CD8-positive, alpha-beta memory T cell (primary cell): Measurements from ENCODE around the gene MAP2K3. TPM values are rescaled to one million over a fixed set of nuclear protein-coding genes. Genes with fewer than 3 reads are reported as not detected.

Experiments used
- CTCF ChIA-PET: fragments of 350-600 bp; sonication (Branson Sonifier 250); formaldehyde crosslinking; loops from one replicate; lab custom pipeline; 2021; ENCODE audit warnings: antibody characterized with exemption; lab: Charles Lee
- POLR2A ChIA-PET: fragments of 350-600 bp; sonication (Branson Sonifier 250); formaldehyde crosslinking; loops from one replicate; lab custom pipeline; 2021; ENCODE audit warnings: antibody characterized with exemption; lab: Charles Lee
- DNase-seq, 5 donors: peaks; one replicate each; pipeline versions ENCODE4 v3.0.0 to v3.0.0-alpha.2; 2020 to 2022; ENCODE audit warnings: mixed read lengths in 1 of 5
- H3K27ac ChIP-seq: one replicate; pipeline ENCODE4 v1.7.0; 2013; ENCODE audit warnings: low read depth, mild to moderate bottlenecking, low read length, moderate library complexity
- H3K27me3 ChIP-seq: 2 replicates; pipeline ENCODE4 v1.7.0; 2013; ENCODE audit warnings: low read length, mild to moderate bottlenecking; ENCODE audit not compliant: insufficient read depth, poor library complexity, severe bottlenecking
- H3K36me3 ChIP-seq: 2 replicates; pipeline ENCODE4 v1.7.0; 2013; ENCODE audit warnings: mild to moderate bottlenecking, low read length, moderate library complexity; ENCODE audit not compliant: insufficient read depth
- H3K4me1 ChIP-seq: 2 replicates; pipeline ENCODE4 v1.7.0; 2013; ENCODE audit warnings: mild to moderate bottlenecking, low read length, moderate library complexity; ENCODE audit not compliant: insufficient read depth
- H3K4me3 ChIP-seq: 2 replicates; pipeline ENCODE4 v1.7.0; 2013; ENCODE audit warnings: mild to moderate bottlenecking, low read length
- H3K9me3 ChIP-seq: 2 replicates; pipeline ENCODE4 v1.7.0; 2013; ENCODE audit warnings: mild to moderate bottlenecking, low read length
- H3K27ac Mint-ChIP-seq, 8 donors: one replicate each; pipeline ENCODE4 v1.8.0; 2020 to 2021; ENCODE audit warnings: mixed read lengths in 8 of 8, mild to moderate bottlenecking in 6 of 8, inconsistent platforms in 3 of 8, moderate library complexity in 3 of 8
- H3K27me3 Mint-ChIP-seq, 2 donors: one replicate each; pipeline ENCODE4 v1.8.0; 2020 to 2021; ENCODE audit warnings: mixed read lengths in 2 of 2, mild to moderate bottlenecking in 1 of 2, moderate library complexity in 1 of 2
- H3K36me3 Mint-ChIP-seq, 3 donors: one replicate each; pipeline ENCODE4 v1.8.0; 2020 to 2021; ENCODE audit warnings: mixed read lengths in 3 of 3, inconsistent platforms in 1 of 3, mild to moderate bottlenecking in 1 of 3
- H3K4me1 Mint-ChIP-seq, 3 donors: one replicate each; pipeline ENCODE4 v1.8.0; 2020 to 2021; ENCODE audit warnings: mixed read lengths in 3 of 3, inconsistent platforms in 1 of 3, mild to moderate bottlenecking in 1 of 3
- H3K4me3 Mint-ChIP-seq, 7 donors: one replicate each; pipeline ENCODE4 v1.8.0; 2020 to 2021; ENCODE audit warnings: mixed read lengths in 7 of 7, mild to moderate bottlenecking in 6 of 7, moderate library complexity in 4 of 7, inconsistent platforms in 2 of 7
- H3K9me3 Mint-ChIP-seq, 5 donors: one replicate each; pipeline ENCODE4 v1.8.0; 2020 to 2022; ENCODE audit warnings: mixed read lengths in 5 of 5, mild to moderate bottlenecking in 3 of 5, moderate library complexity in 2 of 5, inconsistent platforms in 1 of 5
- polyA plus RNA-seq: library from polyadenylated mRNA; unstranded; fragments of 300-500 nt; fragmentation: Illumina TruSeq; gene quantifications from one replicate; pipeline ENCODE4 v1.2.3, GENCODE V29; 2021
- total RNA-seq, 2 experiments: library from RNA; stranded (reverse); gene quantifications; one replicate each; pipeline ENCODE4 v1.2.3, GENCODE V29; 2021

Gene MAP2K3
- total and polyA plus RNA-seq, 3 experiments from 2014 or later: 99.8 to 150 (median 139) TPM

DNA sequence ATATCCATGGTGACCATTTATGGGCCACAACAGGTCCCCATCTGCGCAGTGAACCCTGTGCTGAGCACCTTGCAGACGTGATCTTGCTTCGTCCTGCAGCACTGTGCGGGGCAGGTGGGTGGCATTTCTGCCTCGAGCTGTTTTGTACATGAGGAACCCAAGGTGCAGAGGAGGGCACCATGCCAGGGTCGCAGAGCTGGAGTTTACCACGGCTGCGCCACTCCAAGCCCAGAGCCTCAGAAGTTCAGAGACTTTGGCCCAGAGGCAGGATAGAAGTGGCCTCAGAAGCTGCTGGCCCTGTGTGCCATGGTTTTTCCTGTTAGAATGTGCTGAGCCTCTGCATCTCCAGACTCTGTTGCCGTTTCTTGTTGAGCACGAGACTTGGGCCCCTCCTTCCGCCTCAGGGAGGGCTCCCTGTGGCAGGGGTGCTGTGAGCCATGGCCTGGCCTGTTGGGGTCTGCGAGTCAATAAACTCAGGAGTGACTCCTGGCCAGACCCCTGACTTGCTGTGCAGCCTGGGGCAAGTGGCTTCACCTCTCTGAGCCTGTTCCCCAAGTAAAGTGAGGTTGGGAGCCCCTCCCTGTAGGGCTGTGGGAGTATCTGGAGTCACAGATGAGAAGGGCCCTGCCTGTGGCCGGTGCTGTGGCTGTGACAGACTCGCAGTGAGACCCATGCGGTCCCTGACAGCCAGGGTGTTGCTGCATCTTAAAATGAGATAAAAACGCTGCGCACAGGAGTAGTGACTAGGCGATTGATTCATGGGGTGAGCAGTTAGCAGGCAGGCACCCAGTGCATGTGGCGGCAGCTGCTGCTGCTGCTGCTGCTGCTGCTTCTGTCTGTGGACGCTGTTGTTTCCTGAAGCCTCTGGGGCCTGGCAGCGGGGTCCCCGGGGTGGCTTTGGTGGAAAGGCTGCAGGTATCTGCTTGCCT lies 11.8 kb downstream of the MAP2K3 start:
- H3K36me3 ChIP-seq: peaks cover 22% of the 10 kb centered on the region
- POLR2A ChIA-PET: no interaction called here

DNA sequence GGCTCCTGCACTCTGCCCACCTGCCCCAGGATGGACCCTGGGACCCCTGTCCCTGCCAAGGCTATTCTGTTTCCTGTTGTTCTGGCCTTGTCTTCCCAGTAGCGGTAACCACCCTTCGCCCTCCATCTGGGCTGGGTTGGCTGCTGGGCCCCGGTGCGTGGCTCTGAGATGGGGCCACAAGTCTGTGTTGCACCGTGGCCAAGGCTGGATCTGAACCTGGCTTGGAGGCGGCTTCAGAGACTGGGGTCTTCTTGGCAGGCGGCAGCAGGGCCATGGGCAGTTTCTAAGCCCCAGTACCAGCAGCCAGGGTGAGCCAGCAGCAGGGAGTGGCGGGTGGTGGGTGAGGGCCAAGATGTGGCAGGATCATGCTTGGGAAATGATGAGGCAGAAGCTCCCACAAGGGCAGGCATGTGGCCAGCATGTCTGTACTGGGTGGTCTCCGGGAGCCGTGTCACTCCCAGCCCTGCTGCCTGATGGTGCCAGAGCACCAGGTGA lies 12.6 kb downstream of the MAP2K3 start:
- H3K9me3 ChIP-seq: no peaks in the 10 kb centered on the region
- H3K9me3 Mint-ChIP-seq: peaks cover 3 to 28% (median 10%) of the 10 kb centered on the region in 5 donors
- peak overlapping the region in 5 of 8 donors; percentile 17 to 74 (median 46) for H3K27ac Mint-ChIP-seq
- no peak overlapping the region for H3K27ac ChIP-seq
- ChIA-PET CTCF (no interaction called here), POLR2A (no interaction called here)
- H3K27me3 Mint-ChIP-seq: peaks cover 0 to 7% of the 10 kb centered on the region in 2 donors
- peaks cover 18 to 37% (median 21%) of the 10 kb centered on the region in 3 donors for H3K4me1 Mint-ChIP-seq
- H3K4me3 ChIP-seq: no peak overlapping the region
- H3K36me3 ChIP-seq: peaks cover 23% of the 10 kb centered on the region
- H3K4me1 ChIP-seq: no peaks in the 10 kb centered on the region
- H3K4me3 Mint-ChIP-seq: no peak overlapping the region
- no peak for DNase-seq
- no peaks in the 10 kb centered on the region for H3K27me3 ChIP-seq
- peaks cover 3 to 56% (median 4%) of the 10 kb centered on the region in 3 donors for H3K36me3 Mint-ChIP-seq

More for the DNA sequence above, 11.8 kb downstream of the MAP2K3 start:
- no peaks in the 10 kb centered on the region for H3K27me3 ChIP-seq
- H3K9me3 ChIP-seq: no peaks in the 10 kb centered on the region
- H3K36me3 Mint-ChIP-seq: peaks cover 3 to 53% (median 3%) of the 10 kb centered on the region in 3 donors
- peaks cover 3 to 26% (median 10%) of the 10 kb centered on the region in 5 donors for H3K9me3 Mint-ChIP-seq
- no peaks in the 10 kb centered on the region for H3K4me1 ChIP-seq
- CTCF ChIA-PET: no interaction called here
- H3K27me3 Mint-ChIP-seq: peaks cover 0 to 7% of the 10 kb centered on the region in 2 donors
- H3K4me3 Mint-ChIP-seq: no peak overlapping the region
- DNase-seq: no peak
- peaks cover 18 to 42% (median 25%) of the 10 kb centered on the region in 3 donors for H3K4me1 Mint-ChIP-seq
- H3K27ac Mint-ChIP-seq: peak overlapping the region in 5 of 8 donors; percentile 17 to 74 (median 62)
- H3K4me3 ChIP-seq: no peak overlapping the region
- H3K27ac ChIP-seq: no peak overlapping the region

DNA sequence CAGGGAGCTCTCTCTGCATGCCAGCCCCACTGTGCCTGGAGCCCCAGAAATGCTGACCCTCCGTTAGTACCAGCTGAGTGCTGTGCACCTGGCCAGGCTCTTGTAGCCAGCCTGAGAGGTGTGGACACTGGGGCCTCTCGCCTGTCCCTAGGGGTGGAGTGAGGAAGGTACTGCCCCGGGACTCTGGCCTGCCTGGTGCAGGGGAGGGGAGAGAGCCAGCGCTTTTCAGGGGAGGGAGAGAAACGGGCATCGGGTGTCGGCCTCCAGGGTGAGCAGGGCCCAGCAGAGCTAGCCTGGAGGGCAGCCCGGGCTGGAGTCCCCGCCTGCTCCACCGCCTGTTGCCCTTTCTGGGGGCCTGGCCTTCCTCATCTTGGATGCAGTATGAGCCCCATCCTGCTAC lies 13.1 kb downstream of the MAP2K3 start:
- no peak for DNase-seq
- no peaks in the 10 kb centered on the region for H3K9me3 ChIP-seq
- H3K36me3 ChIP-seq: peaks cover 28% of the 10 kb centered on the region
- ChIA-PET CTCF (no interaction called here), POLR2A (no interaction called here)
- no peak overlapping the region for H3K4me3 ChIP-seq
- no peak overlapping the region for H3K4me3 Mint-ChIP-seq
- peak overlapping the region in 3 of 8 donors; percentile 11 to 50 (median 17) for H3K27ac Mint-ChIP-seq
- H3K4me1 Mint-ChIP-seq: peaks cover 16 to 33% (median 16%) of the 10 kb centered on the region in 3 donors
- no peaks in the 10 kb centered on the region for H3K27me3 ChIP-seq
- H3K27me3 Mint-ChIP-seq: peaks cover 0 to 7% of the 10 kb centered on the region in 2 donors
- no peak overlapping the region for H3K27ac ChIP-seq
- H3K36me3 Mint-ChIP-seq: peaks cover 4 to 59% (median 4%) of the 10 kb centered on the region in 3 donors
- H3K4me1 ChIP-seq: no peaks in the 10 kb centered on the region
- H3K9me3 Mint-ChIP-seq: peaks cover 3 to 24% (median 6%) of the 10 kb centered on the region in 5 donors

DNA sequence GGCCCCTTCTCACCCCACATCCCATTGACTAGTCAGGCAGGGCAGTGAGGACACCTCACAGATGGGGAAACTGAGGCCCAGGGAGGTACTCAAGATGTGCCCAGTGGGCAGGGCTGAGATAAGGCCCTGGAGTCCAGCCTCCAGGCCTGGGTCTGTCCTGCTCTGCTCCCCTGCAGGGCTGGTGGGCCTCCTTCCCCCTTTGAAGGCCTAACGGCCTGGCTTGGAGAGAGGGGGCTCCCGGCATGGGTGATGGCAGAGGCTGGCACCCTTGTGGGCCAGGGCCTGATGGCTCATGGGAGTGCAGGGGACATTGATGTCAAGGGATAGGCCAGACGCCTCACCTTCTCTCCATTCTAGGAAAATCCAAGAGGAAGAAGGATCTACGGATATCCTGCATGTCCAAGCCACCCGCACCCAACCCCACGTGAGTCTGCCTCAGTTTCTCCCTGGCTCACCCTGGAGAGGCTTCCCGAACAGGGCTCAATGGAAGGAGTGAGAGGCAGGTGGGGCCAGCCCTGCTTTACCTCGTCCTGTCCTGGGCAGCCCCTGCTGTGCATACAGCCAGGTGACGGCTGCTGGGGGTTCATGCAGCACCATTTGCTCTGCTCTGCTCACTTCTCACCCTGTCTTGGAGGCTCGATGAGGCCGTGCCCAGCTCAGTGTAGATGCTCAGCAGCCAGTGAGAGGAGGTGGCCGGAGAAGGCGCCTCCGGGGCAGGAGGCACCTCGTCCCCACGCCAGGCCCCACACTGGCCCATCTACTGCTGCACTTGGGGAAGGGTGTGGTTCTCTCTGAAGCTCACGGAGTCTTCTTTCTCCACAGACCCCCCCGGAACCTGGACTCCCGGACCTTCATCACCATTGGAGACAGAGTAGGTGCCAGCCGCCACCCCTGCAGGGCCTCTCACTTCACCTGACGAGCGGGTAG lies 13.8 kb downstream of the MAP2K3 start:
- peaks cover 5 to 60% (median 6%) of the 10 kb centered on the region in 3 donors for H3K36me3 Mint-ChIP-seq
- no peak overlapping the region for H3K27ac ChIP-seq
- H3K4me3 Mint-ChIP-seq: no peak overlapping the region
- DNase-seq: no peak
- peaks cover 3 to 25% (median 8%) of the 10 kb centered on the region in 5 donors for H3K9me3 Mint-ChIP-seq
- peaks cover 13 to 26% (median 15%) of the 10 kb centered on the region in 3 donors for H3K4me1 Mint-ChIP-seq
- no peak overlapping the region for H3K4me3 ChIP-seq
- H3K27ac Mint-ChIP-seq: no peak overlapping the region
- H3K9me3 ChIP-seq: no peaks in the 10 kb centered on the region
- ChIA-PET CTCF (interaction anchor here (1.2 kb wide), 2 partner anchors 15 to 22 kb away, joined by 3 read pairs; no protein-coding TSS in a partner anchor), POLR2A (no interaction called here)
- no peaks in the 10 kb centered on the region for H3K27me3 ChIP-seq
- H3K36me3 ChIP-seq: peaks cover 35% of the 10 kb centered on the region
- H3K27me3 Mint-ChIP-seq: peaks cover 0 to 7% of the 10 kb centered on the region in 2 donors
- no peaks in the 10 kb centered on the region for H3K4me1 ChIP-seq

DNA sequence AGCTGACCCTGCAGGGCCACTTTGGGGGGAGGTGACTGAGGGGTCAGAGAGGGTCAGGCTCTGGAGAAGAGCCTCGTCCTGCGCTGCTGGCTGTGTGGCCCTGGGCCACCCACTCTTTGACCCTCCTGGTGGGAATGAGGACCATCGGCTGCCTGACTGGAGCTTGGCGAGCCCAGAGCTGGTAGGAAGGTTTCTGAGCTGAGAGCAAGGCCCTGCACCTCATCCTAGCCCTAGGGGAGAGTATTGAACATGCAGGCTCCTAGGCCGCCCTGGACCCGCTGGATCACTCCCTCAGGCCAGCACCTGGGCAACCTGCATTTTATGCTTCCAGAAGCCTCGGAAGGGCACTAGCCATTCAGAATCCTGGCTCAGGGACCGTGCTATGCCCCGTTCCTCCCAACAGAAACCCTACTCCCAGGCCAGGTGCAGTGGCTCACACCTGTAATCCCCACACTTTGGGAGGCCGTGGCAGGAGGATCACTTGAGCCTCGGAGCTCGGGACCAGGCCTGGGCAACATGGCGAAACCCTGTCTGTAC lies 14.5 kb downstream of the MAP2K3 start:
- Histone ChIP-seq H3K27ac (no peak overlapping the region), H3K4me3 (no peak overlapping the region), H3K27me3 (no peaks in the 10 kb centered on the region), H3K4me1 (no peaks in the 10 kb centered on the region), H3K36me3 (peaks cover 42% of the 10 kb centered on the region), H3K9me3 (no peaks in the 10 kb centered on the region)
- CTCF ChIA-PET: interaction anchor here (1.2 kb wide), 2 partner anchors 15 to 22 kb away, joined by 3 read pairs; no protein-coding TSS in a partner anchor
- Mint-ChIP-seq H3K4me1 (peaks cover 11 to 21% (median 14%) of the 10 kb centered on the region in 3 donors), H3K27me3 (peaks cover 0 to 7% of the 10 kb centered on the region in 2 donors), H3K27ac (peak overlapping the region in 2 of 8 donors; percentile 38 to 48), H3K9me3 (peaks cover 3 to 29% (median 11%) of the 10 kb centered on the region in 5 donors), H3K36me3 (peaks cover 5 to 67% (median 8%) of the 10 kb centered on the region in 3 donors), H3K4me3 (no peak overlapping the region)
- DNase-seq: no peak
- POLR2A ChIA-PET: no interaction called here

DNA sequence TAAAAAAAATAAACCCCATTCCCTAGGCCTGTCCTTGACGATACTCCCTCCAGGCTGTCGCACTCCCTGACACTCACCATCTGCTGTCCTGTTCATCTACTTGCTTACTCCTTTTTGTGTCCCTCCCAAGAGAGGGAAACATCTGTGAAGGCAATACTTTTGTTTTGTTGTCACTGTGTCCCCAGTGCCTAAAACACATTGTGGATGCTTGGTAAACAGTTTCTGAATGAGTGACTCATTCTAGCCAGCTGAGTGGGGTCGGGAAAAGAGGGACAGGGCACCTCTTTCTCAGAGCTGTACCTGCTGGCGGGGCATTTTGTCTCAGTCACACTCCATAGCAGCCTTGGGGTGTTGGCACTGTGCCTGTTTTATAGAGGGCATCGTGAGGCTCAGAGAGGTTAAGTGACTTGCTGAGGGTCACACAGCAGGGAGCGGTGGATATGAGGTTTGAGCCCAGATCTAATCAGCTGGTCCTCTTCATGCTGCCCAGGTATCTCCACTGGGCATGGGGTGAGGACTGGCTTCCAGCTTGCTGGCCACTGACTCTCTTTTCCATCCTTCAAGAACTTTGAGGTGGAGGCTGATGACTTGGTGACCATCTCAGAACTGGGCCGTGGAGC lies 15.6 kb downstream of the MAP2K3 start:
- CTCF ChIA-PET: no interaction called here
- POLR2A ChIA-PET: no interaction called here
- no peak overlapping the region for H3K4me3 ChIP-seq
- H3K27me3 ChIP-seq: no peaks in the 10 kb centered on the region
- no peak for DNase-seq
- Mint-ChIP-seq H3K27me3 (peaks cover 0 to 3% of the 10 kb centered on the region in 2 donors), H3K36me3 (peaks cover 5 to 70% (median 8%) of the 10 kb centered on the region in 3 donors), H3K27ac (peak overlapping the region in 1 of 8 donors; percentile 47), H3K4me1 (peaks cover under 1 to 11% (median 4%) of the 10 kb centered on the region in 3 donors), H3K9me3 (peaks cover 0 to 24% (median 11%) of the 10 kb centered on the region in 5 donors), H3K4me3 (no peak overlapping the region)
- H3K9me3 ChIP-seq: no peaks in the 10 kb centered on the region
- no peak overlapping the region for H3K27ac ChIP-seq
- H3K36me3 ChIP-seq: peaks cover 45% of the 10 kb centered on the region
- H3K4me1 ChIP-seq: no peaks in the 10 kb centered on the region
